Lower leg skin (tissue), 4 donors: Measurements from ENCODE around the gene NLRP14. TPM values are rescaled to one million over a fixed set of nuclear protein-coding genes. Genes with fewer than 3 reads are reported as not detected.

Experiments
- DNase-seq, 2 donors: peaks; one replicate each; pipeline ENCODE4 v3.0.0-alpha.2; 2019; ENCODE audit warnings: low spot score in 2 of 2
- H3K4me3 ChIP-seq: fragments of 200-600 bp; sonication (generic); 2 replicates; pipeline ENCODE4 v1.5.1; 2017; ENCODE audit warnings: mild to moderate bottlenecking, low read depth; ENCODE audit not compliant: poor library complexity, severe bottlenecking
- POLR2A ChIP-seq, 2 donors: fragments of 450-650 bp; IDR thresholded peaks; one replicate each; pipeline ENCODE4 v1.6.1; 2016 to 2017; ENCODE audit warnings: antibody characterized with exemption in 2 of 2, mild to moderate bottlenecking in 1 of 2, moderate library complexity in 1 of 2
- WGBS, 2 donors: methylation state at CpG; one replicate each; pipeline ENCODE4 v1.1.5; 2018; 5-methylcytosine and 5-hydroxymethylcytosine counted together
- intact Hi-C: fragments of 100-400 bp; cut with DNase I; formaldehyde crosslinking; loops from one replicate; pipeline ENCODE4 v1.15.0; 2023; ENCODE audit warnings: low total_unique reads
- total RNA-seq, 4 donors: library from RNA; depleted of rRNA; stranded (reverse); fragments of >200 nt; gene quantifications; one replicate each; pipeline ENCODE4 v1.1.0, GENCODE V29; 2016
- TF ChIP-seq, protein P1 (sequence below), 3 donors: fragments of 450-650 bp; IDR thresholded peaks; one replicate each; pipeline ENCODE4 v1.5.1; 2016; ENCODE audit warnings: antibody characterized with exemption in 3 of 3, mild to moderate bottlenecking in 3 of 3, moderate library complexity in 2 of 3

Gene NLRP14
- total RNA-seq, 4 donors from 2014 or later: 0.19 TPM; not detected in 3

GRCh38 chr11:7080900-7081299 lies 60.6 kb downstream of the NLRP14 start:
- TF ChIP-seq, protein P1, sequence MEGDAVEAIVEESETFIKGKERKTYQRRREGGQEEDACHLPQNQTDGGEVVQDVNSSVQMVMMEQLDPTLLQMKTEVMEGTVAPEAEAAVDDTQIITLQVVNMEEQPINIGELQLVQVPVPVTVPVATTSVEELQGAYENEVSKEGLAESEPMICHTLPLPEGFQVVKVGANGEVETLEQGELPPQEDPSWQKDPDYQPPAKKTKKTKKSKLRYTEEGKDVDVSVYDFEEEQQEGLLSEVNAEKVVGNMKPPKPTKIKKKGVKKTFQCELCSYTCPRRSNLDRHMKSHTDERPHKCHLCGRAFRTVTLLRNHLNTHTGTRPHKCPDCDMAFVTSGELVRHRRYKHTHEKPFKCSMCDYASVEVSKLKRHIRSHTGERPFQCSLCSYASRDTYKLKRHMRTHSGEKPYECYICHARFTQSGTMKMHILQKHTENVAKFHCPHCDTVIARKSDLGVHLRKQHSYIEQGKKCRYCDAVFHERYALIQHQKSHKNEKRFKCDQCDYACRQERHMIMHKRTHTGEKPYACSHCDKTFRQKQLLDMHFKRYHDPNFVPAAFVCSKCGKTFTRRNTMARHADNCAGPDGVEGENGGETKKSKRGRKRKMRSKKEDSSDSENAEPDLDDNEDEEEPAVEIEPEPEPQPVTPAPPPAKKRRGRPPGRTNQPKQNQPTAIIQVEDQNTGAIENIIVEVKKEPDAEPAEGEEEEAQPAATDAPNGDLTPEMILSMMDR (IDR thresholded peaks at IDR 0.05): no peak
- no peak for TF ChIP-seq POLR2A (IDR thresholded peaks at IDR 0.05)
- H3K4me3 ChIP-seq: no peak overlapping the region
- WGBS, 2 donors: 75 to 87% methylated on average over 4 of the region's 4 CpGs
- intact Hi-C loops: no loop called here
- DNase-seq: no peak

GRCh38 chr11:7081441-7081840 lies 61.2 kb downstream of the NLRP14 start:
- no peak overlapping the region for H3K4me3 ChIP-seq

GRCh38 chr11:7088921-7089320 lies 68.6 kb downstream of the NLRP14 start, which contains the start of gene RBMXL2:
RBMXL2 (plus strand) TSS chr11:7088998; CDS start chr11:7089121, 123 bp downstream.
- WGBS, 2 donors: 62 to 82% methylated on average over 44 to 45 of the region's 45 CpGs
- H3K4me3 ChIP-seq: no peak within 1 kb of the TSS
- TF ChIP-seq, protein P1 (IDR thresholded peaks at IDR 0.05): no peak
- no peak for TF ChIP-seq POLR2A (IDR thresholded peaks at IDR 0.05)
- DNase-seq: no peak
- intact Hi-C loops: no loop called here

More at GRCh38 chr11:7081441-7081840, 61.2 kb downstream of the NLRP14 start:
- intact Hi-C loops: no loop called here
- 69 to 89% methylated on average over 1 of the region's 1 CpG for WGBS, 2 donors
- DNase-seq: no peak
- TF ChIP-seq, protein P1 (IDR thresholded peaks at IDR 0.05): no peak
- no peak for TF ChIP-seq POLR2A (IDR thresholded peaks at IDR 0.05)

- TF ChIP-seq, protein P1 (IDR thresholded peaks at IDR 0.05): no peak
- TF ChIP-seq POLR2A (IDR thresholded peaks at IDR 0.05): no peak
- 85 to 92% methylated on average over 77 to 84 of the region's 111 CpGs for WGBS, 2 donors
These were observed 69.3 kb downstream of the NLRP14 start for GRCh38 chr11:7089328-7090251.

GRCh38 chr11:7098235-7098832 lies 78.1 kb downstream of the NLRP14 start:
- no peak overlapping the region for H3K4me3 ChIP-seq
- 2 to 5% methylated on average over 2 of the region's 2 CpGs for WGBS, 2 donors
- DNase-seq: no peak
- intact Hi-C loops: loop anchor here (10.0 kb wide), 1 partner anchor 346 kb away; no protein-coding TSS in a partner anchor
- TF ChIP-seq, protein P1 (IDR thresholded peaks at IDR 0.05): no peak
- no peak for TF ChIP-seq POLR2A (IDR thresholded peaks at IDR 0.05)

More at GRCh38 chr11:7089328-7090251, 69.3 kb downstream of the NLRP14 start:
- no peak for DNase-seq
- H3K4me3 ChIP-seq: no peak overlapping the region
- intact Hi-C loops: loop anchor here (10.0 kb wide), 1 partner anchor 355 kb away; no protein-coding TSS in a partner anchor
